K562 (cell line): ENCODE measurements around the gene FILIP1. TPM values are rescaled to one million over a fixed set of nuclear protein-coding genes. Genes with fewer than 3 reads are reported as not detected.

ENCODE experiments used
- EP400 ChIP-seq: fragments of 450-650 bp; IDR thresholded peaks from 2 replicates; pipeline ENCODE4 v1.6.1; 2017; ENCODE audit warnings: antibody characterized with exemption, mild to moderate bottlenecking, moderate library complexity
- HEY1 ChIP-seq: fragments of 250-450 bp; sonication (Bioruptor Pico); IDR thresholded peaks from 2 replicates; pipeline ENCODE4 v1.5.0; 2020; ENCODE audit warnings: mild to moderate bottlenecking, moderate library complexity, borderline replicate concordance
- KLF1 ChIP-seq: fragments of 450-650 bp; IDR thresholded peaks from 2 replicates; pipeline ENCODE4 v1.6.1; 2016; ENCODE audit warnings: missing genetic modification characterization, missing compliant biosample characterization
- MYBL2 ChIP-seq, 2 experiments: fragments of 450-650 bp in 1 of 2; sonication (generic) in 1 of 2; formaldehyde crosslinking in 1 of 2; IDR thresholded peaks; 2 replicates each; pipeline versions ENCODE4 v1.6.1 to v1.8.1; 2017 to 2022; ENCODE audit warnings: borderline replicate concordance in 1 of 2, inconsistent platforms in 1 of 2, low read depth in 1 of 2, mild to moderate bottlenecking in 1 of 2, missing genetic modification reagents in 1 of 2, moderate library complexity in 1 of 2
- PHB2 ChIP-seq: fragments of 450-650 bp; IDR thresholded peaks from 2 replicates; pipeline ENCODE4 v1.6.1; 2017; ENCODE audit warnings: low read depth
- SMARCA4 ChIP-seq: fragments of 450-650 bp; IDR thresholded peaks from 2 replicates; pipeline ENCODE4 v1.6.1; 2016
- SMARCB1 ChIP-seq: IDR thresholded peaks from 2 replicates; pipeline ENCODE4 v1.6.1; 2011; ENCODE audit warnings: improper control_type of control experiment, low read depth; ENCODE audit not compliant: insufficient read length
- ZNF354B ChIP-seq: fragments of 250-450 bp; sonication (Bioruptor Pico); IDR thresholded peaks from 2 replicates; pipeline ENCODE4 v1.4.0; 2020
- ZNF707 ChIP-seq: fragments of 250-450 bp; sonication (Bioruptor Pico); conservative IDR thresholded peaks from 2 replicates; pipeline ENCODE4 v1.8.0; 2022; ENCODE audit warnings: inconsistent platforms, mild to moderate bottlenecking, moderate library complexity
- ZNF764 ChIP-seq: fragments of 250-450 bp; sonication (Bioruptor Pico); IDR thresholded peaks from 2 replicates; pipeline ENCODE4 v1.4.0; 2020; ENCODE audit warnings: low read depth, mild to moderate bottlenecking, moderate library complexity
- polyA plus RNA-seq, 8 experiments: library from polyadenylated mRNA; depleted of rRNA in 4 of 8; stranded (reverse) in 5 of 8; unstranded in 3 of 8; fragments of >200 nt; fragmentation: Nextera tagmentation in 2 of 8; fragmentation: Illumina TruSeq in 1 of 8; extraction: Ambion mirVana in 2 of 8; extraction: Trizol in 1 of 8; gene quantifications; 2 replicates each; pipeline versions ENCODE4 v1.2.1 to v1.2.3, GENCODE V29; 2011 to 2014; ENCODE audit warnings: inconsistent platforms in 1 of 8, missing spikeins in 1 of 8
- total RNA-seq, 7 experiments: library from RNA; depleted of rRNA in 6 of 7; stranded (reverse); fragments of >200 nt in 6 of 7; fragmentation: Illumina TruSeq in 2 of 7; extraction: Trizol in 2 of 7; gene quantifications; 2 replicates each; pipeline versions ENCODE4 v1.2.1 to v1.2.3, GENCODE V29; 2011 to 2021; ENCODE audit warnings: low replicate concordance in 1 of 7
- TF ChIP-seq, protein P1 (sequence below): sonication (generic); formaldehyde crosslinking; IDR thresholded peaks from 2 replicates; pipeline ENCODE4 v1.8.0; 2022; ENCODE audit warnings: missing genetic modification reagents, mild to moderate bottlenecking, borderline replicate concordance
- TF ChIP-seq, protein P2 (sequence below): fragments of 450-650 bp; IDR thresholded peaks from 2 replicates; pipeline ENCODE4 v1.6.1; 2016; ENCODE audit warnings: low read depth
- TF ChIP-seq, protein P3 (sequence below): fragments of 200-400 bp; formaldehyde crosslinking; IDR thresholded peaks from 2 replicates; pipeline ENCODE4 v1.6.1; 2017; ENCODE audit warnings: mild to moderate bottlenecking, low read depth, low read length, moderate library complexity

Gene FILIP1
- total and polyA plus RNA-seq, 9 of the 15 experiments (the other 6 are each of a cell fraction or from before 2014, with no cell fraction given), result 0.03 to 0.25 (median 0.10) TPM; not detected in 1

DNA sequence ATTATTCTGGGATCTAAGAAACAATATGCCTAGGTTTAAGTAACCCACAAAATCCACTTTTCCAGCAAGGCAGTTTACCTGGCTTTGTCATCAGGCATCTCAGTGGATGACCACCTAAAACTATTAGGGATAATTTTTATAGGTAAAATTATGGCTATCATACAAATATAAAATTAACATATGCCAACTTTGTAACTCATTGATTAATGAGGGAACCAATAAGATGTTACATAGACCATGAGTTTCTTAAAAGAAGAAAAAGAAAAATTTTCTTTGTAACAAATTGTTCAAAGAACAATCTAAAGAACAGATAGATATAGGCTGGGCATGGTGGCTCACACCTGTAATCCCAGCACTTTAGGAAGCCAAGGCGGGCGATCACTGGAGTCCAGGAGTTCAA is 49.7 kb upstream of the FILIP1 start (continued):
- TF ChIP-seq, protein P1, sequence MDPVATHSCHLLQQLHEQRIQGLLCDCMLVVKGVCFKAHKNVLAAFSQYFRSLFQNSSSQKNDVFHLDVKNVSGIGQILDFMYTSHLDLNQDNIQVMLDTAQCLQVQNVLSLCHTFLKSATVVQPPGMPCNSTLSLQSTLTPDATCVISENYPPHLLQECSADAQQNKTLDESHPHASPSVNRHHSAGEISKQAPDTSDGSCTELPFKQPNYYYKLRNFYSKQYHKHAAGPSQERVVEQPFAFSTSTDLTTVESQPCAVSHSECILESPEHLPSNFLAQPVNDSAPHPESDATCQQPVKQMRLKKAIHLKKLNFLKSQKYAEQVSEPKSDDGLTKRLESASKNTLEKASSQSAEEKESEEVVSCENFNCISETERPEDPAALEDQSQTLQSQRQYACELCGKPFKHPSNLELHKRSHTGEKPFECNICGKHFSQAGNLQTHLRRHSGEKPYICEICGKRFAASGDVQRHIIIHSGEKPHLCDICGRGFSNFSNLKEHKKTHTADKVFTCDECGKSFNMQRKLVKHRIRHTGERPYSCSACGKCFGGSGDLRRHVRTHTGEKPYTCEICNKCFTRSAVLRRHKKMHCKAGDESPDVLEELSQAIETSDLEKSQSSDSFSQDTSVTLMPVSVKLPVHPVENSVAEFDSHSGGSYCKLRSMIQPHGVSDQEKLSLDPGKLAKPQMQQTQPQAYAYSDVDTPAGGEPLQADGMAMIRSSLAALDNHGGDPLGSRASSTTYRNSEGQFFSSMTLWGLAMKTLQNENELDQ (CRISPR knock-in tag), result no peak
- TF ChIP-seq EP400 (no peak), ZNF707 (CRISPR knock-in tag) (no peak), MYBL2 (IDR thresholded peaks at IDR 0.05; ENCODE audit: low read depth) (no peak), MYBL2 (CRISPR knock-in tag; IDR thresholded peaks at IDR 0.05; ENCODE audit: borderline replicate concordance) (no peak), ZNF764 (CRISPR knock-in tag) (no peak), PHB2 (no peak), KLF1 (tag) (no peak), SMARCA4 (no peak), HEY1 (no peak), SMARCB1 (no peak), ZNF354B (CRISPR knock-in tag) (no peak)
- TF ChIP-seq, protein P2, sequence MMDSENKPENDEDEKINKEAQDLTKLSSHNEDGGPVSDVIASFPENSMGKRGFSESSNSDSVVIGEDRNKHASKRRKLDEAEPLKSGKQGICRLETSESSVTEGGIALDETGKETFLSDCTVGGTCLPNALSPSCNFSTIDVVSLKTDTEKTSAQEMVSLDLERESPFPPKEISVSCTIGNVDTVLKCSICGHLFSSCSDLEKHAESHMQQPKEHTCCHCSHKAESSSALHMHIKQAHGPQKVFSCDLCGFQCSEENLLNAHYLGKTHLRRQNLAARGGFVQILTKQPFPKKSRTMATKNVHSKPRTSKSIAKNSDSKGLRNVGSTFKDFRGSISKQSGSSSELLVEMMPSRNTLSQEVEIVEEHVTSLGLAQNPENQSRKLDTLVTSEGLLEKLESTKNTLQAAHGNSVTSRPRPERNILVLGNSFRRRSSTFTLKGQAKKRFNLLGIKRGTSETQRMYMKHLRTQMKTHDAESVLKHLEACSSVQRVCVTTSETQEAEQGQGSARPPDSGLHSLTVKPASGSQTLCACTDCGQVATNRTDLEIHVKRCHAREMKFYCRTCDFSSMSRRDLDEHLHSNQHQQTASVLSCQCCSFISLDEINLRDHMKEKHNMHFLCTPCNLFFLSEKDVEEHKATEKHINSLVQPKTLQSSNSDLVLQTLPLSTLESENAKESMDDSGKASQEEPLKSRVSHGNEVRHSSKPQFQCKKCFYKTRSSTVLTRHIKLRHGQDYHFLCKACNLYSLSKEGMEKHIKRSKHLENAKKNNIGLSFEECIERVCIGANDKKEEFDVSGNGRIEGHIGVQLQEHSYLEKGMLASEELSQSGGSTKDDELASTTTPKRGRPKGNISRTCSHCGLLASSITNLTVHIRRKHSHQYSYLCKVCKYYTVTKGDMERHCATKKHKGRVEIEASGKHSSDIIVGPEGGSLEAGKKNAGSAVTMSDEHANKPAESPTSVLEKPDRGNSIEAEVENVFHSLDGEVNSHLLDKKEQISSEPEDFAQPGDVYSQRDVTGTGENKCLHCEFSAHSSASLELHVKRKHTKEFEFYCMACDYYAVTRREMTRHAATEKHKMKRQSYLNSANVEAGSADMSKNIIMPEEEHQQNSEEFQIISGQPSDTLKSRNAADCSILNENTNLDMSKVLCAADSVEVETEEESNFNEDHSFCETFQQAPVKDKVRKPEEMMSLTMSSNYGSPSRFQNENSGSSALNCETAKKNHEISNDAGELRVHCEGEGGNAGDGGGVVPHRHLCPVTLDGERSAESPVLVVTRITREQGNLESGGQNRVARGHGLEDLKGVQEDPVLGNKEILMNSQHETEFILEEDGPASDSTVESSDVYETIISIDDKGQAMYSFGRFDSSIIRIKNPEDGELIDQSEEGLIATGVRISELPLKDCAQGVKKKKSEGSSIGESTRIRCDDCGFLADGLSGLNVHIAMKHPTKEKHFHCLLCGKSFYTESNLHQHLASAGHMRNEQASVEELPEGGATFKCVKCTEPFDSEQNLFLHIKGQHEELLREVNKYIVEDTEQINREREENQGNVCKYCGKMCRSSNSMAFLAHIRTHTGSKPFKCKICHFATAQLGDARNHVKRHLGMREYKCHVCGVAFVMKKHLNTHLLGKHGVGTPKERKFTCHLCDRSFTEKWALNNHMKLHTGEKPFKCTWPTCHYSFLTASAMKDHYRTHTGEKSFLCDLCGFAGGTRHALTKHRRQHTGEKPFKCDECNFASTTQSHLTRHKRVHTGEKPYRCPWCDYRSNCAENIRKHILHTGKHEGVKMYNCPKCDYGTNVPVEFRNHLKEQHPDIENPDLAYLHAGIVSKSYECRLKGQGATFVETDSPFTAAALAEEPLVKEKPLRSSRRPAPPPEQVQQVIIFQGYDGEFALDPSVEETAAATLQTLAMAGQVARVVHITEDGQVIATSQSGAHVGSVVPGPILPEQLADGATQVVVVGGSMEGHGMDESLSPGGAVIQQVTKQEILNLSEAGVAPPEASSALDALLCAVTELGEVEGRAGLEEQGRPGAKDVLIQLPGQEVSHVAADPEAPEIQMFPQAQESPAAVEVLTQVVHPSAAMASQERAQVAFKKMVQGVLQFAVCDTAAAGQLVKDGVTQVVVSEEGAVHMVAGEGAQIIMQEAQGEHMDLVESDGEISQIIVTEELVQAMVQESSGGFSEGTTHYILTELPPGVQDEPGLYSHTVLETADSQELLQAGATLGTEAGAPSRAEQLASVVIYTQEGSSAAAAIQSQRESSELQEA, result no peak
- TF ChIP-seq, protein P3, sequence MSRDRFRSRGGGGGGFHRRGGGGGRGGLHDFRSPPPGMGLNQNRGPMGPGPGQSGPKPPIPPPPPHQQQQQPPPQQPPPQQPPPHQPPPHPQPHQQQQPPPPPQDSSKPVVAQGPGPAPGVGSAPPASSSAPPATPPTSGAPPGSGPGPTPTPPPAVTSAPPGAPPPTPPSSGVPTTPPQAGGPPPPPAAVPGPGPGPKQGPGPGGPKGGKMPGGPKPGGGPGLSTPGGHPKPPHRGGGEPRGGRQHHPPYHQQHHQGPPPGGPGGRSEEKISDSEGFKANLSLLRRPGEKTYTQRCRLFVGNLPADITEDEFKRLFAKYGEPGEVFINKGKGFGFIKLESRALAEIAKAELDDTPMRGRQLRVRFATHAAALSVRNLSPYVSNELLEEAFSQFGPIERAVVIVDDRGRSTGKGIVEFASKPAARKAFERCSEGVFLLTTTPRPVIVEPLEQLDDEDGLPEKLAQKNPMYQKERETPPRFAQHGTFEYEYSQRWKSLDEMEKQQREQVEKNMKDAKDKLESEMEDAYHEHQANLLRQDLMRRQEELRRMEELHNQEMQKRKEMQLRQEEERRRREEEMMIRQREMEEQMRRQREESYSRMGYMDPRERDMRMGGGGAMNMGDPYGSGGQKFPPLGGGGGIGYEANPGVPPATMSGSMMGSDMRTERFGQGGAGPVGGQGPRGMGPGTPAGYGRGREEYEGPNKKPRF, result no peak
